GM21619 (cell line): Measurements from ENCODE around the gene EID2.

Experiments used
- ATAC-seq: cut with Tn5 transposase; IDR thresholded peaks from one replicate; pipeline ENCODE4 v1.9.1; 2021; ENCODE audit not compliant: unreplicated experiment

EID2 gene

DNA sequence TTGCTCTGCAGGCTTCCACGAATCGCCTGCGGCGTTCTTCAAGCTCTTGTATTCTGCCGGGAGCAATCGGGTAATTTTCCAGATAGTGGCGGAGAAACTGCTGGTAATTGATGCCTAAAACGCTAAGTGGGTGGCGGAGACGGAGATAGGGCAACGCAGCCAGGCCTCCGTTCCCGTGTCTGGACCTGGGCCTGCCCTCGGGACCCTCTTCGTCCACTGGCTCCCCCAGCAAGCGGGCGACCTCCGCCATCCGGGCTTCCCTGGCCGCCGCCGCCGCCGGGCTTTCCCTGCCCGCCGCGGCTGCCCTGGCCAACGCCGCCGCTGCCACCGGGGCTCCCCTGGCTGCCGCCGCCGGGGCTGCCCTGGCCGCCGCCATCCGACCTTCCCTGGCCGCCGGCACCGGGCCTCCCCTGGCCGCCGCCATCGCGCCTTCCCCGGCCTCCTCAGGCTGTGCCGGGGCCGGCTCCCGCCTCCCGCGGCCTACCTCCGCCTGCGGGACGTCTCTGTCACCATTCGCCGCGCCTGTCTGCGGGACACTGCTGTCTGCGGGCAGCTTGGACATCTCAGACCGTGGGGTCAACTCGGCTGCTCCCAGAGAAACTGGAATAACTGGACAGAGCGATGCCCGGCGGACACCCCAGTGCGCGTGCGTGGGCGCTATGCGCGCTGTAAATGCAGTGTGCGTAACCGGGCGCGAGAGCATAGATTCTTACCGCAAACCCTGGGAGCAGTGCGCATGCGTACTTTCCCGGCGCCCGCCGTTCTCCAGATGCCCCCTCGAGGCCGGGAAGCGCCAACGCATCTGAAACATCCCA lies at the start of gene EID2:
Gene EID2, minus strand, starts transcription at position 644 of the 815 bp plus-strand sequence. Its CDS starts 82 bp downstream, at position 562.
- ATAC-seq = peak; percentile 85

DNA sequence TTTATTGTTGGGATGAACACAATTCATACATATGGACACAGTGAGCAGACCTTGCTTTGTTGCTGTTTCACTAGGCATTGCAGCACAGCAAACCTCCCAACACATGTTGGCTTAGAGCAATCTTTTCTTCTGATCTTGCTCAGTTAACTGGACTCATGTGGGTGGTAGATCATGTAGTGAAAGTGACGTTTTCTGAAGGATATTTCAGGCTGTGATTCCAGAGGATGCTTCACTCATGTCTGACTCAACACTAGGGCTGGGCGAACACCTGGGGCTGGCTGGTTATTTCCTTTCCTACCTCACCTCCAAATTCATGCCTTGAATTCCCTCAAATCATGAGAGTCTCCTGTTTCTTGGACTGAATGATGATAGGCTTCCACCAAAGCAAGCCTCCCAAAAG lies 48.1 kb upstream of the EID2 start:
- no peak for ATAC-seq

DNA sequence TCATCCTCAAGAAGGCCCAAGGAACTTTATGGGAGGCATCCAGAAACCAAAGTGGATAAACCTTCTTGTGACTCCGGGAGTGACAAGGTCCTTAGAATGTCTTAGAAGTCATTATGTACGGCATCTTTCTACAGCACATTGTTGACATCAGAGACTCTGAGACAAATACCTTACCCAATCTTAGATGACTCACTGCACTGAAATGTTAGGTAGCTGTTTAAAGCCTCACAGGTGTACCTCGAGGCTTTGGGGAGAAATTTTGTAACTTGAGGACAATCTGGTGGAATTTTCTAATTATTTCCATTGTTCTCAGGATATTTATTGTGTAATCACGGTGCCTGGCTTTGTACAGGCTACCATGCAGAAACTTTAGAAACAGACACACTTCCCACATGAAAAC lies 47.5 kb upstream of the EID2 start:
- ATAC-seq = no peak

DNA sequence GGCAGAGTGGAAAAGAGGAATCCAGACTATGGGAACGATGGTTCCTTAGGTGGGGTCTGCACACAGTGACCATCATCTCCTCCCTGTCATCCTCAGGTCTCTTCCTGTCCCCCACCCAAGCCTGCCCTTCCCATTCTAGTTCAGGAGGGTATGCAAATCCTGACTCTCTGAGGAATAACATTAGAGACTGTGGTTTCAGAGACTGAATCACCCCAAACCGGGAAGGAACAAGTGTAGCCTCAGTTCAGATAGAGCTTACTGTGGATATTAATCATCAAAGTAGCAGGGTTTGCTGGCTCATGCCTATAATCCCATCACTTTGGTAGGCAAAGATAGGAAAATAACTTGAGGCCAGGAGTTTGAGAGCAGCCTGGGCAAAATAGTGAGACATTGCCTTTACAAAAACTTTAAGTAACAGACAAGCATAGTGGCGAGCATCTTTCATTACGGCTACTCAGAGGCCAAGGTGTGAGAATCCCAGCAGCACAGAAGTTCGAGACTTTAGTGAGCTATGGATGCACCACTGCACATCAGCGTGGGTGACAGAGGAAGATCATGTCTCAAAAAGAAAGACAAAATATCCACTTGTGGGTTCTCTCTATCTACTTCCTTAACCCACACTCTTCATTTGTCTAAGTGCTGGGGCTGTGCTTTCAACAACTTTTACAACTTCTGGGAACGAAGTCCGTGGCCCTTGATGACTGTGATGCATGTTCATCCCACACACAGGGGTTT lies 43.1 kb upstream of the EID2 start:
- no peak for ATAC-seq

GRCh38 chr19:39582442-39582841 lies 42.5 kb upstream of the EID2 start:
- ATAC-seq = no peak

DNA sequence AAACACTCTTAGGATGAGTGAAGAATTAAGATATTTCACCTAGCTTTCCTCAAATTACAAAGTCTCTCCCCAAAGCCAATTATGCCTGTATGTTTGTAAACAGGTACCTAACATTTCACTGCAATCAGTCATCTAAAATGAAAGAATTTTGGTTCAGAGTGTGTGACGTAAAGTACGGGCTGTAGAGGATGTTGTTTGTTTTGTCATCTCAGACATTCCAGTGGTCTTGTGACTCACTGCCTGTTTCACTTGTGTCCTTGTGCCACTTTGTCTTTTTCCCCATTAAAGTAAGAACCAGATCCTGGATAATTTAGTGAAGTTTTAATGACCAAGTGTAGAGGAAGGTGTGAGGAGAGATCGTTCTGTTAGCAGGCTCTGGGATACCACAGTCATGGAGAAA lies 28.6 kb upstream of the EID2 start:
- no peak for ATAC-seq

GRCh38 chr19:39566064-39566463 lies 26.1 kb upstream of the EID2 start:
- no peak for ATAC-seq

- ATAC-seq = no peak
Measured at GRCh38 chr19:39563408-39563807, 23.4 kb upstream of the EID2 start.

GRCh38 chr19:39558624-39559117 lies 18.7 kb upstream of the EID2 start:
- no peak for ATAC-seq

DNA sequence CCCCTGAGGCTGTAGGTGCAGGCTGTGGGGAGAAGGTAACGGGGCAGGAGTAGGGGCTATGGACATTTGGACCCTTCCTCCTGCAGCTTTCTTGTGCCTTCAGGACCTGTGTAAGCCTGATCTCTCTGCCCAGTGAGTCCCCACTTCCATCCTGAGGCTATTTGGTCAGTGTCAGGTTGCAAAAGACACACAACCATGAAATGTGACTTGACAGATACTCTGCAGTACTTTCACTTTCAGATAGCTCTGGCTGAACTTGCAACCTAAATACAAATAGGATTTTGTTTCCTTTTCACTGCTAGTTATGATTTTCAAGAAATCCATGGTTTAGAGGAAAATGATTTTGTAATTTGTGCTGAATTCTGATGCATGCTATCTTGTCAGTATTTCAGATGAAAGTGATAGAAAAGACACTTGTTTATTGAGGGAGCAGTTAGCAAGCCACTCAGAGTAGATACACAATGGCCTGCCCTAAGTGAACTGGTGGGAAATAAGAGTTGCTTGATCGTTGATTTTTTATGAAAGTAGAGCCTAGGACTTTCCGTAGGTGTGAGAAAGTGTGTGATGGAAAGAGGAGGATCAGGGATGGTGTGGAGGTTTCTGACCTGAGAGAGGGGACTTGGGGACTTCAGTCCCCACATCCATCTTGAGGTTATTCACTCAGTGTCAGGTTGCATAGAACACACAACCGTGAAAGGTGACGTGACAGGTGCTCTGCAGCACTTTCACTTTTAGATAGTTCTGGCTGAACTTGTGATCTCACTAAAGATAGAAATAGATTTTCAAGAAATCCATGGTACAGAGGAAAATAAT lies 18.1 kb upstream of the EID2 start:
- no peak for ATAC-seq

- ATAC-seq = no peak
Measured at GRCh38 chr19:39555883-39556282, 15.9 kb upstream of the EID2 start.

- no peak for ATAC-seq
Measured at GRCh38 chr19:39554701-39555311, 14.8 kb upstream of the EID2 start.

DNA sequence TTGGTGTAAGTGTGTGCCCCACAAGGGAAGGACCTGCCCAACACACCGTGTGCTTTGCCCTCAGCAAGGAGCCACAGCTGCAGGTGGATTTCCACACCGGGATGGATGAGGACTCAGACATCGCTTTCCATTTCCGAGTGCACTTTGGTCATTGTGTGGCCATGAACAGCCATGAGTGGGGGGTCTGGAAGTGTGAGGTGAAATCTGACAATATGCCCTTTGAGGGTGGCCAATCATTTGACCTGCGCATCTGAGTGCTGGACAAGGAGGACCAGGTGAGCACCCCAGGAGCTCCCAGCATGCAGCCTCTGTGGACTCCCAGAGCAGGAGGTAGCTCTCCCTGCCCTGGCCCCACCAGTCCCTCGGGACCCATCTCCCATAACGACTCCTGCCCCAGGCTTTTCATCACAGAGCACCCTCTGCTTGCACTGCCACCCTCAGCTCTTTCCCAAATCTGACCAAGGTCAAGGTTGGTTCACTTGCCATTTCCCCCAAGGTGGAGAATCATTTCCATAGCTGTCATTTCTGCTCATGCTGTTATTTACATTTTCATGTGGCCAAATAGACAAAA lies 13.2 kb upstream of the EID2 start:
- no peak for ATAC-seq

GRCh38 chr19:39550197-39550596 lies 10.2 kb upstream of the EID2 start:
- no peak for ATAC-seq

GRCh38 chr19:39546599-39546998 lies 6.6 kb upstream of the EID2 start:
- no peak for ATAC-seq

GRCh38 chr19:39544911-39545310 lies 5.0 kb upstream of the EID2 start:
- ATAC-seq = no peak

DNA sequence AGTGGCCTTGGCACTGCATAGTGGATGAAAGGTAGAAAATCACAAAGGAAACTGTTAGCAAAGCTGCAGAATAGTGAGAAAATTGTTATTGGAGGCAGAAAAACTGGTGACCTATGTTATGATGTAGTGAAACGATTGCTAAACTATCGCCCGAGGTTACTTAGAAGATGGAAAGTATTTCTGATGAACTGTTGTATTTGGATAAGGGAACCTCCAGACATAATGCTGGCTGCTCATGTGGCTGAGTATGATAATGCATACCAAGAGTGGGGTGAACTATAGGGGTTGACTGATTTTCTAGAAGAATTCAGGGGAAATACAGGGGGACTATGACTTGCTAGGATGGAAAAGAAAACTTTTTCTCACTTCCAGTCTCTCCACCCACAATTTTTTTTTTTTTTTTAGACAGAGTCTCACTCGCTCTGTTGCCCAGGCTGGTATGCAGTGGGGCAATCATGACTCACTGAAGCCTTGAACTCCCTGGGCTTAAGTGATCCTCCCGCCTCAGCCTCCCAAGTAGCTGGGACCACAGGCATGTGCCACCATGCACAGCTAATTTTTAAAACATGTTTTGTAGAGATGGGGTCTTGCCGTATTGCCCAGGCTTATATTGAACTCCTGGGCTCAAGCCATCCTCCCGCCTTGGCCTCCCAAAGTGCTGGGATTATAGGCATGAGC lies 4.4 kb upstream of the EID2 start:
- ATAC-seq = no peak

DNA sequence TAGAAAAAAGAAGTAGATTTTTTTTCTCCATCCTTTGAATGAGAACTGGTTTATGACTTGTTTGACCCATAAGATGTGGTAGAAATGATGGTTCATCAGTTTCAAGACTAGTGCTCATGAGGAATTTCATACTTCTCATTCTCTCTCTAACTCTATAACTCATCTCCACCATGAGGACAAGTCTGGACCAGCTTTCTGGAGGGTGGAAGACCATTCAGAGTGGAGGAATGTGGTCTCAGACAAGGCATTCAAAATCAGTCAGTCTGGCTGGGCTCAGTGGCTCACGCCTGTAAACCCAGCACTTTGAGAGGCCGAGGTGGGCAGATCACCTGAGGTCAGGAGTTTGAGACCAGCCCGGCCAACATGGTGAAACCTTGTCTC lies 3.5 kb upstream of the EID2 start:
- no peak for ATAC-seq

- no peak for ATAC-seq
Measured at GRCh38 chr19:39542206-39542605, 2.2 kb upstream of the EID2 start.

GRCh38 chr19:39540333-39540673 lies 342 bp upstream of the EID2 start:
- no peak for ATAC-seq
